Measurements from ENCODE around the gene SPDYE2B.
"Not testable (repeated sequence)": the region's sequence is repeated elsewhere in the genome, so short reads cannot be mapped to it uniquely, and the experiment has no call there.

SPDYE2B gene, protein sequence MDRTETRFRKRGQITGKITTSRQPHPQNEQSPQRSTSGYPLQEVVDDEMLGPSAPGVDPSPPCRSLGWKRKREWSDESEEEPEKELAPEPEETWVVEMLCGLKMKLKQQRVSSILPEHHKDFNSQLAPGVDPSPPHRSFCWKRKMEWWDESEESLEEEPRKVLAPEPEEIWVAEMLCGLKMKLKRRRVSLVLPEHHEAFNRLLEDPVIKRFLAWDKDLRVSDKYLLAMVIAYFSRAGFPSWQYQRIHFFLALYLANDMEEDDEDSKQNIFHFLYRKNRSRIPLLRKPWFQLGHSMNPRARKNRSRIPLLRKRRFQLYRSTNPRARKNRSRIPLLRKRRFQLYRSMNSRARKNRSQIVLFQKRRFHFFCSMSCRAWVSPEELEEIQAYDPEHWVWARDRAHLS

GRCh38 chr7:102649924-102650323 lies at the start of gene SPDYE2B:
Gene SPDYE2B, plus strand, starts transcription at chr7:102650319. Its CDS starts 2,030 bp downstream, at chr7:102652349.
- H3K27ac ChIP-seq (ENCODE audit: low read depth, low read length); H3K36me3 ChIP-seq (ENCODE audit: control insufficient read depth, insufficient read depth, low read length); H3K9ac ChIP-seq (ENCODE audit: low read depth, low read length); H3K9me3 ChIP-seq (ENCODE audit: control insufficient read depth, insufficient read depth, low read length); H3K4me3 ChIP-seq (ENCODE audit: low read depth, low read length); H3K27me3 ChIP-seq (ENCODE audit: control insufficient read depth, insufficient read depth, low read length); H3K4me1 ChIP-seq (ENCODE audit: control insufficient read depth, insufficient read depth, low read length): not testable (repeated sequence)

DNA sequence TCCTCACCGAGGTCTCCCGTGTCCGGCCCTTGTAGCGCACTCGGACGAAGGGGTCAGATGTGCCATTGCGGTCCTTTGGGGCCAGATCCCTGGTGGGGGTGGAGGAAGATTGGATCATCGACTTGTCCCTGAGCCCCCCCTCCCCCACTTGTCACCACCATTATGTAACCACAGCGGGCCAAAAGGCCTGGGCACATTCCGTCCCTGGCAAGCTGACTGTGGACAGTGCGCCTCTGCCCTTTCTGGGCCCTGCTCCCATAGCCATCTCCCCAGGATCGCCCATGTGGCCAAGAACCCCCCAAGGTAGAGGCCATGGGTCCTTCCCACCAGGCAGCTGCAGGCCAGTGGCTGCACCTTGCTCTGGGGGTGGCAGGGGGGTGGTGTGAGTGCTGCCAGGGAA lies 47.8 kb upstream of the SPDYE2B start:
- H3K4me1 ChIP-seq (ENCODE audit: control insufficient read depth, insufficient read depth, low read length); H3K27ac ChIP-seq (ENCODE audit: low read depth, low read length); H3K27me3 ChIP-seq (ENCODE audit: control insufficient read depth, insufficient read depth, low read length); H3K9me3 ChIP-seq (ENCODE audit: control insufficient read depth, insufficient read depth, low read length); H3K9ac ChIP-seq (ENCODE audit: low read depth, low read length); H3K36me3 ChIP-seq (ENCODE audit: control insufficient read depth, insufficient read depth, low read length); H3K4me3 ChIP-seq (ENCODE audit: low read depth, low read length): not testable (repeated sequence)

GRCh38 chr7:102604431-102605145 lies 45.5 kb upstream of the SPDYE2B start:
- not testable (repeated sequence) for H3K4me3 ChIP-seq (ENCODE audit: low read depth, low read length); H3K36me3 ChIP-seq (ENCODE audit: control insufficient read depth, insufficient read depth, low read length); H3K27me3 ChIP-seq (ENCODE audit: control insufficient read depth, insufficient read depth, low read length); H3K9me3 ChIP-seq (ENCODE audit: control insufficient read depth, insufficient read depth, low read length); H3K4me1 ChIP-seq (ENCODE audit: control insufficient read depth, insufficient read depth, low read length); H3K9ac ChIP-seq (ENCODE audit: low read depth, low read length); H3K27ac ChIP-seq (ENCODE audit: low read depth, low read length)

DNA sequence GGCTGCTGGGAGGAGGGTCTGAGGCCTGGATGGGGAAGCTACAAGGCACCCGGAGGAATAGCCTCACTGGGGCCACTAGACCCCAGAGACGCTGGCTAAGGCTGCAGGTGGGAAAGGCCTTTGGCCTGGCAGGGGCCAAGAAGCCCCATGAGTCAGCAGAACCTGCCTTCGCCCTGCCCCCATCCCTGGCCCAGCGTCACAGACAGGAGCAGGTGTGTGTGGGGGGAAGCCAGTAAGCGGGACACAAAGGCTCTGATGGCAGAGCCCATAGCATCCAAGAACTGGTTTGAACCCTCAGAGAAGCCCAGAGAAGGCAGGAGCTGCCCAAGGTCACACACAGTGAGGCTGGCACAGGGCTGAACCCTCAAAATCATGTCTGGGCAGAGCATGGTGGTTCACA lies 43.3 kb upstream of the SPDYE2B start:
- not testable (repeated sequence) for H3K9ac ChIP-seq (ENCODE audit: low read depth, low read length); H3K27me3 ChIP-seq (ENCODE audit: control insufficient read depth, insufficient read depth, low read length); H3K36me3 ChIP-seq (ENCODE audit: control insufficient read depth, insufficient read depth, low read length); H3K27ac ChIP-seq (ENCODE audit: low read depth, low read length); H3K4me3 ChIP-seq (ENCODE audit: low read depth, low read length); H3K9me3 ChIP-seq (ENCODE audit: control insufficient read depth, insufficient read depth, low read length); H3K4me1 ChIP-seq (ENCODE audit: control insufficient read depth, insufficient read depth, low read length)

GRCh38 chr7:102609734-102610133 lies 40.4 kb upstream of the SPDYE2B start:
- not testable (repeated sequence) for H3K9ac ChIP-seq (ENCODE audit: low read depth, low read length); H3K4me1 ChIP-seq (ENCODE audit: control insufficient read depth, insufficient read depth, low read length); H3K27ac ChIP-seq (ENCODE audit: low read depth, low read length); H3K4me3 ChIP-seq (ENCODE audit: low read depth, low read length); H3K27me3 ChIP-seq (ENCODE audit: control insufficient read depth, insufficient read depth, low read length); H3K36me3 ChIP-seq (ENCODE audit: control insufficient read depth, insufficient read depth, low read length); H3K9me3 ChIP-seq (ENCODE audit: control insufficient read depth, insufficient read depth, low read length)

DNA sequence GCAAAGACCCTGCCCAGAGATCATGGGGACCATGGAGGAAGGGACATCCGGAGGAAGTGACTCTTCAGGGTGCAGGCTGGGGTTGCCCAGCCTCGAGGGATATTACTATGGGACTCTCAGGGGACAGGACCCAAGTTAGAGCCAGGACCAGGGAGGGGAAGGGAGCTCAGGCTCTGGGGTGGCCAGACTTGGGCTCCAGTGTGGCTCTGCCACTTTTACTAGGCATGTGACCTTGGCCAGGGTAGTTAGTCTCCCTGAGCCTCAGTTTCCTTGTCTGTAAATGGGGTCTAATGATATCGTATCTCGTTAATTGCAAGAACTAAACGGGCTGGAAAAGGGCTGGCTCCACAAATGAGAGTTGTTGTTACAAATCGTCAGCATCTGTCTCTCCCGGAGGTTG lies 39.7 kb upstream of the SPDYE2B start:
- not testable (repeated sequence) for H3K9me3 ChIP-seq (ENCODE audit: control insufficient read depth, insufficient read depth, low read length); H3K4me3 ChIP-seq (ENCODE audit: low read depth, low read length); H3K4me1 ChIP-seq (ENCODE audit: control insufficient read depth, insufficient read depth, low read length); H3K36me3 ChIP-seq (ENCODE audit: control insufficient read depth, insufficient read depth, low read length); H3K27ac ChIP-seq (ENCODE audit: low read depth, low read length); H3K9ac ChIP-seq (ENCODE audit: low read depth, low read length); H3K27me3 ChIP-seq (ENCODE audit: control insufficient read depth, insufficient read depth, low read length)

DNA sequence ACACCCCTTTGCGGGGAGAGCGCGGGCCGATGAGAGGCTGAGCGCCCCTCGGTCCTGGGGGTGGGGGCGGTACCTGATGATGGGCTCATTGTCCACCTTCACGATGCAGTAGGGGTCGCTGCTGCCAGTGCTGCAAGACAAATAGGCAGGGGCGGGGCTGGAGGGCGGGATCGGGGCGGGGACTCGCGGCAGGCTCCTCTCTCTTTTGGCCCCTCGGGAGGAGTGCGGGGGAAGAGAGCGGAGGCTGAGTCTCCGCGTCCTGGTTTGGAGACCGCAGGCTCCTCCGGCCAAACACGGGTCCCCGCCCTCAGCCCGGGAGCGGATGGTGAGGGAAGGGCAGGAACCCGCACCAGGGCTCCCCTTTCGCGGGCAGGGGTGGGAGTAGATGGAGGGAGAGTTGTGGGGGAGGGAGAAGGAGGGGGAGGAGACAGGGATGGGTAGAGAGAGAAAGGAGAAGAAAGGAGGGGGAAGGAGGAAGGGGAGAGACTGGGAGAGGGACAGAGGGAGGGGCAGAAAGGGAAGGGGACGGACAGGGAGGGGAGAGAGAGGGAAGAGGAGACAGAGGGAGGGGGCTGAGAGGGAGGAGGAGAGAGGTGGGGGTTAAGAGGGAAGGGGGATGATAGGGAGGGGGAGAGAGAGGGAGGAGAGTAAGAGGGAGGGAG lies 39.0 kb upstream of the SPDYE2B start:
- H3K4me3 ChIP-seq (ENCODE audit: low read depth, low read length); H3K36me3 ChIP-seq (ENCODE audit: control insufficient read depth, insufficient read depth, low read length); H3K27ac ChIP-seq (ENCODE audit: low read depth, low read length); H3K9ac ChIP-seq (ENCODE audit: low read depth, low read length); H3K4me1 ChIP-seq (ENCODE audit: control insufficient read depth, insufficient read depth, low read length); H3K9me3 ChIP-seq (ENCODE audit: control insufficient read depth, insufficient read depth, low read length); H3K27me3 ChIP-seq (ENCODE audit: control insufficient read depth, insufficient read depth, low read length): not testable (repeated sequence)

GRCh38 chr7:102611675-102612325 lies 38.3 kb upstream of the SPDYE2B start:
- H3K27ac ChIP-seq (ENCODE audit: low read depth, low read length); H3K27me3 ChIP-seq (ENCODE audit: control insufficient read depth, insufficient read depth, low read length); H3K36me3 ChIP-seq (ENCODE audit: control insufficient read depth, insufficient read depth, low read length); H3K9ac ChIP-seq (ENCODE audit: low read depth, low read length); H3K4me3 ChIP-seq (ENCODE audit: low read depth, low read length); H3K4me1 ChIP-seq (ENCODE audit: control insufficient read depth, insufficient read depth, low read length); H3K9me3 ChIP-seq (ENCODE audit: control insufficient read depth, insufficient read depth, low read length): not testable (repeated sequence)

- not testable (repeated sequence) for H3K4me1 ChIP-seq (ENCODE audit: control insufficient read depth, insufficient read depth, low read length); H3K27me3 ChIP-seq (ENCODE audit: control insufficient read depth, insufficient read depth, low read length); H3K9me3 ChIP-seq (ENCODE audit: control insufficient read depth, insufficient read depth, low read length); H3K36me3 ChIP-seq (ENCODE audit: control insufficient read depth, insufficient read depth, low read length); H3K4me3 ChIP-seq (ENCODE audit: low read depth, low read length); H3K27ac ChIP-seq (ENCODE audit: low read depth, low read length); H3K9ac ChIP-seq (ENCODE audit: low read depth, low read length)
Measured at GRCh38 chr7:102613575-102614345, 36.4 kb upstream of the SPDYE2B start.

DNA sequence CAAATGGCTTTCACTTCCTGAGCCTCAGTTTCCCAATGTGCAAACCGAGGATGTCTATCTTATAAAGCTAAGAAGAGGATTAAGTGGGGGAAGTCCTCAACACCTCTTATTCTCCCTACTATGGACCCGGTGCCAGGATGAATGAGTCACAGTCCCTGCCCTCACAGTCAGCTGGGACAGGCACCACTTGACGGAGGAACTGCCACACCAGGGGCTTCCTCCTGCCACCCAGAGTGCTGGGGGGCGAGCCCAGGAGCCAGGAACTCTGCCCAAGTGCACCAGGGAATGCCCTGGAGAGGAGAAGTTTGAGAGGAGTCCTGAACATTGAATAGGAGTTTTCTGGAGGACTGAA lies 35.8 kb upstream of the SPDYE2B start:
- H3K4me1 ChIP-seq (ENCODE audit: control insufficient read depth, insufficient read depth, low read length); H3K4me3 ChIP-seq (ENCODE audit: low read depth, low read length); H3K36me3 ChIP-seq (ENCODE audit: control insufficient read depth, insufficient read depth, low read length); H3K9me3 ChIP-seq (ENCODE audit: control insufficient read depth, insufficient read depth, low read length); H3K27me3 ChIP-seq (ENCODE audit: control insufficient read depth, insufficient read depth, low read length); H3K27ac ChIP-seq (ENCODE audit: low read depth, low read length); H3K9ac ChIP-seq (ENCODE audit: low read depth, low read length): not testable (repeated sequence)
